ENCODE measurements around the gene HELZ.

DNA sequence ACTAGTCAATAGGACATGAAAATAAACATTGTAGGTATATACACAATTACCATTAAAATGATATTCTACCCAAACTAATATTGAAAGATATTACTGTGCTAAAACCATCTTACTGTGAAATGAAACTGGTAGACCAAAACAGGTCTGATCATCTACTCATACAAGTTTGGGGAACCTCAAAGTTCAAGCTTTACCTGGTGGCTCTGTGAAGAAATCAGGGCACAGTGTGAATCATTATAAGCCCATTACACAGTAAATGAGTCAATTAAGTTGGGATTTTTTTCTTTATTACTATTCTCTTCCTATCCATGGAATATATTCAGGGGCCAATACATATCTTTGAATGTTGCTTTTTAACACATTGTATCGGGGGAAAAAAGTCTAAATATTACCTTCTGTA is 57.1 kb downstream of the HELZ start:
- TF ChIP-seq ZNF76 (tag by site-specific recombination; IDR thresholded peaks at IDR 0.05; ENCODE audit: borderline replicate concordance, low read depth) (no peak), ZBTB20 (tag by site-specific recombination; IDR thresholded peaks at IDR 0.05) (no peak), ZFP41 (tag by site-specific recombination; IDR thresholded peaks at IDR 0.05; ENCODE audit: borderline replicate concordance) (no peak), ZNF10 (tag by site-specific recombination; IDR thresholded peaks at IDR 0.05) (no peak), ZBTB8A (tag by site-specific recombination; IDR thresholded peaks at IDR 0.05) (no peak), ZXDB (tag by site-specific recombination; IDR thresholded peaks at IDR 0.05) (no peak), YY1 (tag by site-specific recombination; IDR thresholded peaks at IDR 0.05) (no peak)
- TF ChIP-seq, protein P1, sequence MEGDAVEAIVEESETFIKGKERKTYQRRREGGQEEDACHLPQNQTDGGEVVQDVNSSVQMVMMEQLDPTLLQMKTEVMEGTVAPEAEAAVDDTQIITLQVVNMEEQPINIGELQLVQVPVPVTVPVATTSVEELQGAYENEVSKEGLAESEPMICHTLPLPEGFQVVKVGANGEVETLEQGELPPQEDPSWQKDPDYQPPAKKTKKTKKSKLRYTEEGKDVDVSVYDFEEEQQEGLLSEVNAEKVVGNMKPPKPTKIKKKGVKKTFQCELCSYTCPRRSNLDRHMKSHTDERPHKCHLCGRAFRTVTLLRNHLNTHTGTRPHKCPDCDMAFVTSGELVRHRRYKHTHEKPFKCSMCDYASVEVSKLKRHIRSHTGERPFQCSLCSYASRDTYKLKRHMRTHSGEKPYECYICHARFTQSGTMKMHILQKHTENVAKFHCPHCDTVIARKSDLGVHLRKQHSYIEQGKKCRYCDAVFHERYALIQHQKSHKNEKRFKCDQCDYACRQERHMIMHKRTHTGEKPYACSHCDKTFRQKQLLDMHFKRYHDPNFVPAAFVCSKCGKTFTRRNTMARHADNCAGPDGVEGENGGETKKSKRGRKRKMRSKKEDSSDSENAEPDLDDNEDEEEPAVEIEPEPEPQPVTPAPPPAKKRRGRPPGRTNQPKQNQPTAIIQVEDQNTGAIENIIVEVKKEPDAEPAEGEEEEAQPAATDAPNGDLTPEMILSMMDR (tag by site-specific recombination; IDR thresholded peaks at IDR 0.05), result no peak
- TF ChIP-seq, protein P2, sequence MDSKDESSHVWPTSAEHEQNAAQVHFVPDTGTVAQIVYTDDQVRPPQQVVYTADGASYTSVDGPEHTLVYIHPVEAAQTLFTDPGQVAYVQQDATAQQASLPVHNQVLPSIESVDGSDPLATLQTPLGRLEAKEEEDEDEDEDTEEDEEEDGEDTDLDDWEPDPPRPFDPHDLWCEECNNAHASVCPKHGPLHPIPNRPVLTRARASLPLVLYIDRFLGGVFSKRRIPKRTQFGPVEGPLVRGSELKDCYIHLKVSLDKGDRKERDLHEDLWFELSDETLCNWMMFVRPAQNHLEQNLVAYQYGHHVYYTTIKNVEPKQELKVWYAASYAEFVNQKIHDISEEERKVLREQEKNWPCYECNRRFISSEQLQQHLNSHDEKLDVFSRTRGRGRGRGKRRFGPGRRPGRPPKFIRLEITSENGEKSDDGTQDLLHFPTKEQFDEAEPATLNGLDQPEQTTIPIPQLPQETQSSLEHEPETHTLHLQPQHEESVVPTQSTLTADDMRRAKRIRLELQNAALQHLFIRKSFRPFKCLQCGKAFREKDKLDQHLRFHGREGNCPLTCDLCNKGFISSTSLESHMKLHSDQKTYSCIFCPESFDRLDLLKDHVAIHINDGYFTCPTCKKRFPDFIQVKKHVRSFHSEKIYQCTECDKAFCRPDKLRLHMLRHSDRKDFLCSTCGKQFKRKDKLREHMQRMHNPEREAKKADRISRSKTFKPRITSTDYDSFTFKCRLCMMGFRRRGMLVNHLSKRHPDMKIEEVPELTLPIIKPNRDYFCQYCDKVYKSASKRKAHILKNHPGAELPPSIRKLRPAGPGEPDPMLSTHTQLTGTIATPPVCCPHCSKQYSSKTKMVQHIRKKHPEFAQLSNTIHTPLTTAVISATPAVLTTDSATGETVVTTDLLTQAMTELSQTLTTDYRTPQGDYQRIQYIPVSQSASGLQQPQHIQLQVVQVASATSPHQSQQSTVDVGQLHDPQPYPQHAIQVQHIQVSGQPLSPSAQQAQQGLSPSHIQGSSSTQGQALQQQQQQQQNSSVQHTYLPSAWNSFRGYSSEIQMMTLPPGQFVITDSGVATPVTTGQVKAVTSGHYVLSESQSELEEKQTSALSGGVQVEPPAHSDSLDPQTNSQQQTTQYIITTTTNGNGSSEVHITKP (tag by site-specific recombination; IDR thresholded peaks at IDR 0.05), result no peak
